Stimulated activated CD8-positive, alpha-beta memory T cell treated with anti-CD3 and anti-CD28 coated beads, Interleukin-7, amount 100 ng/mL, for 48 hours (primary cell): Measurements from ENCODE around the gene ENTPD6.
"Not testable (repeated sequence)": the region's sequence is repeated elsewhere in the genome, so short reads cannot be mapped to it uniquely, and the experiment has no call there.

Experiments used
- DNase-seq, 2 donors: peaks; one replicate each; pipeline ENCODE4 v3.0.0-alpha.2; 2020; ENCODE audit warnings: low read depth in 1 of 2; ENCODE audit errors: extremely low read depth in 1 of 2

ENTPD6 gene

GRCh38 chr20:25195014-25195961 lies at the start of gene ENTPD6:
ENTPD6 (plus strand) TSS chr20:25195712; CDS start chr20:25206537, 10,825 bp downstream.
- DNase-seq, result peak; percentile 81 to 88

- no peak for DNase-seq
Observed at GRCh38 chr20:25146976-25147375, 48.5 kb upstream of the ENTPD6 start.

- DNase-seq, result no peak
Observed at GRCh38 chr20:25147716-25148115, 47.8 kb upstream of the ENTPD6 start.

- DNase-seq, result peak; percentile 26
Observed at GRCh38 chr20:25148181-25148981, 47.1 kb upstream of the ENTPD6 start.

GRCh38 chr20:25148982-25149846 lies 46.3 kb upstream of the ENTPD6 start:
- no peak for DNase-seq

GRCh38 chr20:25150016-25150415 lies 45.5 kb upstream of the ENTPD6 start:
- DNase-seq, result no peak

- DNase-seq, result no peak
Observed at GRCh38 chr20:25158043-25158442, 37.5 kb upstream of the ENTPD6 start.

GRCh38 chr20:25160467-25160866 lies 35.0 kb upstream of the ENTPD6 start:
- DNase-seq, result no peak

GRCh38 chr20:25160897-25161296 lies 34.6 kb upstream of the ENTPD6 start:
- no peak for DNase-seq

- DNase-seq, result no peak
Observed at GRCh38 chr20:25165128-25165527, 30.4 kb upstream of the ENTPD6 start.

- not testable (repeated sequence) for DNase-seq
Observed at GRCh38 chr20:25166105-25166782, 29.3 kb upstream of the ENTPD6 start.

GRCh38 chr20:25173321-25173720 lies 22.2 kb upstream of the ENTPD6 start:
- no peak for DNase-seq

- DNase-seq, result no peak
Observed at GRCh38 chr20:25173886-25174308, 21.6 kb upstream of the ENTPD6 start.

GRCh38 chr20:25176184-25176583 lies 19.3 kb upstream of the ENTPD6 start:
- no peak for DNase-seq

GRCh38 chr20:25177890-25178321 lies 17.6 kb upstream of the ENTPD6 start:
- no peak for DNase-seq

GRCh38 chr20:25178563-25179438 lies 16.7 kb upstream of the ENTPD6 start:
- DNase-seq, result no peak

- DNase-seq, result no peak
Observed at GRCh38 chr20:25179439-25180089, 15.9 kb upstream of the ENTPD6 start.

GRCh38 chr20:25184391-25184790 lies 11.1 kb upstream of the ENTPD6 start:
- DNase-seq, result not testable (repeated sequence)

GRCh38 chr20:25187220-25187619 lies 8.3 kb upstream of the ENTPD6 start:
- no peak for DNase-seq
